ENCODE results near the gene PACS2.

GRCh38 chr14:105424861-105425260 is 110.3 kb downstream of the PACS2 start:
- TF ChIP-seq CTCF (IDR thresholded peaks at IDR 0.05): no peak
- TF ChIP-seq POLR2A (IDR thresholded peaks at IDR 0.05): no peak
- no peak for TF ChIP-seq EP300 (IDR thresholded peaks at IDR 0.05)
